Stimulated activated CD8-positive, alpha-beta memory T cell treated with anti-CD3 and anti-CD28 coated beads, Interleukin-4, amount 100 ng/mL, for 48 hours (primary cell): ENCODE data around the gene PSORS1C1.
"Not testable (repeated sequence)": the region's sequence is repeated elsewhere in the genome, so short reads cannot be mapped to it uniquely, and the experiment has no call there.

Experiments
- DNase-seq: peaks from one replicate; pipeline ENCODE4 v3.0.0-alpha.2; 2020

Gene PSORS1C1

GRCh38 chr6:31161216-31162126 is 46.9 kb downstream of the PSORS1C1 start:
- DNase-seq: no peak

- no peak for DNase-seq
These were observed 48.0 kb downstream of the PSORS1C1 start for GRCh38 chr6:31162463-31163165.

- no peak for DNase-seq
These were observed 49.3 kb downstream of the PSORS1C1 start for GRCh38 chr6:31163922-31164321.

GRCh38 chr6:31164475-31165063 is 50.0 kb downstream of the PSORS1C1 start:
- DNase-seq: not testable (repeated sequence)

- DNase-seq: not testable (repeated sequence)
These were observed 50.6 kb downstream of the PSORS1C1 start for GRCh38 chr6:31165064-31165832.

- DNase-seq: no peak
These were observed 51.4 kb downstream of the PSORS1C1 start for GRCh38 chr6:31165986-31166385.

- no peak for DNase-seq
These were observed 54.0 kb downstream of the PSORS1C1 start for GRCh38 chr6:31168606-31169005.

GRCh38 chr6:31169123-31169857 is 54.7 kb downstream of the PSORS1C1 start:
- DNase-seq: no peak

GRCh38 chr6:31169858-31170599 is 55.4 kb downstream of the PSORS1C1 start:
- not testable (repeated sequence) for DNase-seq

- DNase-seq: no peak
These were observed 55.9 kb downstream of the PSORS1C1 start, which contains the start of gene POU5F1 for GRCh38 chr6:31170600-31170881. TSS of gene POU5F1 (minus strand) at chr6:31170682. CDS start at chr6:31170620, 62 bp downstream.

GRCh38 chr6:31170987-31171671 is 56.5 kb downstream of the PSORS1C1 start:
- no peak for DNase-seq

- DNase-seq: no peak
These were observed 57.6 kb downstream of the PSORS1C1 start for GRCh38 chr6:31171931-31172905.

- no peak for DNase-seq
These were observed 58.4 kb downstream of the PSORS1C1 start for GRCh38 chr6:31172973-31173384.

GRCh38 chr6:31173406-31173805 is 58.8 kb downstream of the PSORS1C1 start:
- no peak for DNase-seq

GRCh38 chr6:31174378-31174777 is 59.8 kb downstream of the PSORS1C1 start:
- no peak for DNase-seq

GRCh38 chr6:31175971-31176370 is 61.4 kb downstream of the PSORS1C1 start:
- no peak for DNase-seq

- DNase-seq: no peak
These were observed 63.8 kb downstream of the PSORS1C1 start for GRCh38 chr6:31178143-31179041.

GRCh38 chr6:31179042-31179386 is 64.4 kb downstream of the PSORS1C1 start:
- no peak for DNase-seq

GRCh38 chr6:31179896-31180295 is 65.3 kb downstream of the PSORS1C1 start:
- no peak for DNase-seq
